AG04450 (cell line): ENCODE results near the gene KCNJ11. TPM values are rescaled to one million over a fixed set of nuclear protein-coding genes. Genes with fewer than 3 reads are reported as not detected.

ENCODE experiments used
- CTCF ChIA-PET: fragments of 300-600, 350-600 bp; formaldehyde crosslinking; extraction: SDS; loops from one replicate; lab custom pipeline; 2022; ENCODE audit warnings: antibody characterized with exemption, inconsistent platforms; lab: Charles Lee
- POLR2A ChIA-PET: fragments of 350-600 bp; formaldehyde crosslinking; extraction: SDS; loops from one replicate; lab custom pipeline; 2021; ENCODE audit warnings: antibody characterized with exemption, inconsistent platforms; lab: Yijun Ruan, JAX
- DNase-seq: peaks from one replicate; pipeline ENCODE4 v3.0.0-alpha.2; 2011; ENCODE audit warnings: low read depth, low spot score
- H3K27ac ChIP-seq: one replicate; pipeline ENCODE4 v1.5.1; 2012; ENCODE audit warnings: low read depth, low read length, control low read depth
- H3K27me3 ChIP-seq: one replicate; pipeline ENCODE4 v1.6.0; 2012; ENCODE audit warnings: low read length; ENCODE audit not compliant: control insufficient read depth, insufficient read depth
- H3K4me3 ChIP-seq: 2 replicates; pipeline ENCODE4 v1.5.1; 2011; ENCODE audit warnings: mild to moderate bottlenecking, low read depth, low read length, control low read depth
- H3K9me3 ChIP-seq: 2 replicates; pipeline ENCODE4 v1.5.1; 2012; ENCODE audit warnings: low read length; ENCODE audit not compliant: control insufficient read depth, insufficient read depth
- CTCF ChIP-seq: IDR thresholded peaks from 2 replicates; pipeline ENCODE4 v1.5.1; 2011; ENCODE audit warnings: low read depth, low read length, control low read depth, inconsistent platforms
- polyA plus RNA-seq: library from polyadenylated mRNA; depleted of rRNA; stranded (reverse); fragments of >200 nt; gene quantifications from 2 replicates; pipeline ENCODE4 v1.2.3, GENCODE V29; 2011

Gene KCNJ11
- polyA plus RNA-seq, 1 experiment, result not detected

GRCh38 chr11:17421781-17422180 is 33.3 kb upstream of the KCNJ11 start:
- POLR2A ChIA-PET, result no interaction called here
- H3K27me3 ChIP-seq, result peaks cover 24% of the 10 kb centered on the region
- no peak for DNase-seq
- CTCF ChIA-PET, result no interaction called here
- no peak overlapping the region for H3K27ac ChIP-seq
- H3K9me3 ChIP-seq, result no peaks in the 10 kb centered on the region
- TF ChIP-seq CTCF, result no peak
- H3K4me3 ChIP-seq, result no peak overlapping the region

DNA sequence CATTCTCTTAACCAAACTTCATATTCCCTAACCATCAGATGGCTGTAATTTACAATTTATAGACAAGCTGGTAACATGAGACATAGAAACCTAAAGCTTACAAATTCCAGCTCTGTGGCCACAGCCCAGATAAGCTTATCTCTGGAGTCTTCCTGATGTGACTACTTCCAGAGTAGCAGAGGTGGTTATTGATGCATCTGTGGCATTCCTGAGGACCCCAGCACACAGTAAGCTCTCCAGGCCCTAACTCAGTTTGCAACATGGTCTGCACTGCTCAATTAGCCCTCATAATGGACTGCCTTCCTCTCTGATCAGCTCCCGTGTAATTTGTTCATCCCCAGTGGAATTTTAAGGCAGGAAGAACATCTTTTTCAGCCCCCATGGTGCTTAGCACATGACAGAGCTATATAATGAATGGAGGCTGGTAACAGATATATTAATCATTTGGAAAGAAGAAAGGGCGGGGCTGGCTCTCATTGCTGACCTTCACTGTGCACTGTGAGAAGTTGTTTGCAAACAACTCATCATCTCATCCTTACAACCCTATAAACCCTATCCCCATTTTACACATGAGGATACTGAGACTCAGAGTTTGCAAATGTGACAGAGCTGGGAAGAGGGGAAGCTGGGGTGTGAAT is 30.1 kb upstream of the KCNJ11 start:
- no peak for DNase-seq
- CTCF ChIA-PET, result no interaction called here
- Histone ChIP-seq H3K4me3 (no peak overlapping the region), H3K27me3 (peaks cover 29% of the 10 kb centered on the region), H3K9me3 (no peaks in the 10 kb centered on the region), H3K27ac (no peak overlapping the region)
- POLR2A ChIA-PET, result no interaction called here
- TF ChIP-seq CTCF, result no peak

GRCh38 chr11:17416492-17416891 is 28.0 kb upstream of the KCNJ11 start:
- no peak for TF ChIP-seq CTCF
- ChIA-PET CTCF (no interaction called here), POLR2A (no interaction called here)
- Histone ChIP-seq H3K4me3 (no peak overlapping the region), H3K27me3 (peaks cover 23% of the 10 kb centered on the region), H3K9me3 (no peaks in the 10 kb centered on the region), H3K27ac (no peak overlapping the region)
- no peak for DNase-seq

DNA sequence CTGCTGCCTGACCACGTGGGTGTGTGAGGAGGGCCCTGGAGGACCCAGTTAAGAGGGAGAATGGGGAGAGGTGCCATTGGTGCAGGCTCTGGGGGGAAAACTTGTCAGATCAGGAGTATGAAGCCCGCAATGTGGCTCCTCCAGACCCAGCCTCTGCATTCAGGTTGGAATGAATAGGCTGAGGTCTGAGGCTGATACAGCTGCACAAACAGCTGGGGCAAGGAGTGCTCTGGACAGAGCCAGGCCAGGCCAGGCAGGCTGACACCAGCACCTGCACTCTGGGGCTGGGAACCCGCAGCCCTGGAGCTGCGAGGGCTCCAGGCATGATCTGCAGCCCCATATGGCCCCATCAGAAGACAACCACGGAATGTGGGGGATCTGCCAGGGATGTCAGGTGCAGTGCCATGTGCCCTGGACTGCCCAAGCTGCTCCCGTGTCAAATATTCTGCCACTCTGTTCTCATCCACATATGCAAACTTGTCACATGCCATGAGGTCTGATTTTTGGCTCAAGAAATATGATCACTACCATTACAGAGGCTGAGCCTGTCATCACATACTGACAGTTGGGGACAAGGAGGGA is 27.2 kb upstream of the KCNJ11 start:
- CTCF ChIA-PET, result no interaction called here

More for the DNA sequence above, 27.2 kb upstream of the KCNJ11 start:
- POLR2A ChIA-PET, result interaction anchor here (0.5 kb wide), 1 partner anchor 52 kb away, joined by 5 read pairs; no protein-coding TSS in a partner anchor
- H3K9me3 ChIP-seq, result no peaks in the 10 kb centered on the region
- H3K27ac ChIP-seq, result no peak overlapping the region
- peaks cover 19% of the 10 kb centered on the region for H3K27me3 ChIP-seq
- DNase-seq, result no peak
- TF ChIP-seq CTCF, result no peak
- H3K4me3 ChIP-seq, result no peak overlapping the region
